Spinal cord (tissue), 10 donors: ENCODE data around the gene SLC25A47. TPM values are rescaled to one million over a fixed set of nuclear protein-coding genes. Genes with fewer than 3 reads are reported as not detected.
"Not testable (repeated sequence)": the region's sequence is repeated elsewhere in the genome, so short reads cannot be mapped to it uniquely, and the experiment has no call there.

Experiments
- DNase-seq, 6 donors: peaks; one replicate each; pipeline versions ENCODE4 v3.0.0 to v3.0.0-alpha.2; 2013 to 2015; ENCODE audit warnings: low spot score in 6 of 6, low read depth in 4 of 6
- H3K27ac ChIP-seq: one replicate; pipeline ENCODE4 v1.5.1; 2013; ENCODE audit warnings: low read depth, low read length, control low read depth
- H3K27me3 ChIP-seq: one replicate; pipeline ENCODE4 v1.6.1; 2013; ENCODE audit warnings: low read length; ENCODE audit not compliant: control insufficient read depth, insufficient read depth
- H3K36me3 ChIP-seq: one replicate; pipeline ENCODE4 v1.6.1; 2013; ENCODE audit warnings: low read length; ENCODE audit not compliant: control insufficient read depth, insufficient read depth
- H3K4me1 ChIP-seq: one replicate; pipeline ENCODE4 v1.6.1; 2013; ENCODE audit warnings: low read length; ENCODE audit not compliant: control insufficient read depth, insufficient read depth
- H3K4me3 ChIP-seq: one replicate; pipeline ENCODE4 v1.5.1; 2013; ENCODE audit warnings: low read depth, low read length, control low read depth
- H3K9me3 ChIP-seq: one replicate; pipeline ENCODE4 v1.6.1; 2013; ENCODE audit warnings: low read length; ENCODE audit not compliant: control insufficient read depth, insufficient read depth
- WGBS: methylation state at CpG from one replicate; pipeline ENCODE4 v1.1.5; 2013; ENCODE audit warnings: missing lambda C conversion rate; ENCODE audit not compliant: insufficient coverage; 5-methylcytosine and 5-hydroxymethylcytosine counted together
- polyA plus RNA-seq, 2 donors: library from polyadenylated mRNA; unstranded; fragments of 120-200 nt; gene quantifications; one replicate each; pipeline ENCODE4 v1.2.1, GENCODE V29; 2013; ENCODE audit not compliant: insufficient read length in 2 of 2
- total RNA-seq, 2 donors: library from RNA; depleted of rRNA in 1 of 2; stranded (reverse); fragments of 120-200 nt in 1 of 2; fragments of >200 nt in 1 of 2; gene quantifications; one replicate each; pipeline versions ENCODE4 v1.2.3 to v1.2.4, GENCODE V29; 2013 to 2014
- donor health status: healthy.

SLC25A47 gene
- total and polyA plus RNA-seq, 4 donors: not detected

DNA sequence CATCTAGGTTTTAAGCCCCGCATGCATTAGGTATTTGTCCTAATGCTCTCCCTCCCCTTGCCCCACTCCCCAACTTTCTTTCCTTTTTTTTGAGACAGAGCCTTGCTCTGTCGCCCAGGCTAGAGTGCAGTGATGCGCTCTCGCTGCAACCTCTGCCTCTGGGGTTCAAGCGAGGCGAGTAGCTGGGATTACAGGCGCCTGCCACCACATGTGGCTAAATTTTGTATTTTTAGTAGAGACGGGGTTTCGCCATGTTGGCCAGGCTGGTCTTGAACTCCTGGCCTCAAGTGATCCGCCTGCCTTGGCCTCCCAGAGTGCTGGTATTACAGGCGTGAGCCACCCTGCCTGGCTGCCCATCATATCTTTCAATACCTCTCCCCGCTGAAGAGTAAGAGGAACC is 19.7 kb downstream of the SLC25A47 start:
- DNase-seq, H3K4me1 ChIP-seq, H3K27me3 ChIP-seq, H3K4me3 ChIP-seq, H3K27ac ChIP-seq, H3K9me3 ChIP-seq: not testable (repeated sequence)
- WGBS: 96% methylated on average over 7 of the region's 12 CpGs
- H3K36me3 ChIP-seq: peaks cover 49% of the 10 kb centered on the region

DNA sequence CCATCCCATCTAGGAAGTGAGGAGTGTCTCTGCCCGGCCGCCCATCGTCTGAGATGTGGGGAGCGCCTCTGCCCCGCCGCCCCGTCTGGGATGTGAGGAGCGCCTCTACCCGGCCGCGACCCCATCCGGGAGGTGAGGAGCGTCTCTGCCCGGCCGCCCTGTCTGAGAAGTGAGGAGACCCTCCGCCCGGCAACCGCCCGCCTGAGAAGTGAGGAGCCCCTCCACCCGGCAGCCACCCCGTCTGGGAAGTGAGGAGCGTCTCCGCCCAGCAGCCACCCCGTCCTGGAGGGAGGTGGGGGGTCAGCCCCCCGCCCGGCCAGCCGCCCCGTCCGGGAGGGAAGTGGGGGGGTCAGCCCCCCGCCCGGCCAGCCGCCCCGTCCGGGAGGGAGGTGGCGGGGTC is 21.5 kb downstream of the SLC25A47 start:
- H3K4me3 ChIP-seq, H3K27ac ChIP-seq, DNase-seq, H3K9me3 ChIP-seq, H3K27me3 ChIP-seq: not testable (repeated sequence)
- WGBS: no CpG with 5 or more reads among the region's 35 CpGs
- Histone ChIP-seq H3K4me1 (peaks cover 10% of the 10 kb centered on the region), H3K36me3 (peaks cover 57% of the 10 kb centered on the region)

DNA sequence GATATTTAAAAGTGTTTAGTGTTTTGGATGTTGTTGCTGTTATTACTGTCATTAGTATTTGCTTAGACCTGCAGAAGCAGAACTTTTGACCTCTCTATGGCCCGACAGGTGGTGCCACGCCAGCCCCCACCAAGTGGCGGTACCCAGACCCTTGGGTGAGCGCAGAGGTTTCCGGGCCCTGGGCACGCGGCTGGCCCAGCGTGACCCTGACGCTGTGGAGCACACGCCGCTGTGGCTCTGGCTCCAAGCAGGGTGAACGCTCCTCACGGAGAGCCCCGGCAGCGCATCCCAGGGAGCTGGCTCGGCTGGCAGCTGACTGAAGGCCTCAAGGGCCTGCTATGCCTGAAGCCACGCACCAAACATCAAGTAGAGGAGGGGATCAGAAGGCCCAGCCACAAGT is 22.6 kb downstream of the SLC25A47 start:
- H3K4me1 ChIP-seq: peaks cover 10% of the 10 kb centered on the region
- no peak overlapping the region for H3K4me3 ChIP-seq
- peaks cover 54% of the 10 kb centered on the region for H3K36me3 ChIP-seq
- no peaks in the 10 kb centered on the region for H3K9me3 ChIP-seq
- WGBS: 95% methylated on average over 17 of the region's 17 CpGs
- H3K27ac ChIP-seq: no peak overlapping the region
- no peaks in the 10 kb centered on the region for H3K27me3 ChIP-seq
- no peak for DNase-seq

DNA sequence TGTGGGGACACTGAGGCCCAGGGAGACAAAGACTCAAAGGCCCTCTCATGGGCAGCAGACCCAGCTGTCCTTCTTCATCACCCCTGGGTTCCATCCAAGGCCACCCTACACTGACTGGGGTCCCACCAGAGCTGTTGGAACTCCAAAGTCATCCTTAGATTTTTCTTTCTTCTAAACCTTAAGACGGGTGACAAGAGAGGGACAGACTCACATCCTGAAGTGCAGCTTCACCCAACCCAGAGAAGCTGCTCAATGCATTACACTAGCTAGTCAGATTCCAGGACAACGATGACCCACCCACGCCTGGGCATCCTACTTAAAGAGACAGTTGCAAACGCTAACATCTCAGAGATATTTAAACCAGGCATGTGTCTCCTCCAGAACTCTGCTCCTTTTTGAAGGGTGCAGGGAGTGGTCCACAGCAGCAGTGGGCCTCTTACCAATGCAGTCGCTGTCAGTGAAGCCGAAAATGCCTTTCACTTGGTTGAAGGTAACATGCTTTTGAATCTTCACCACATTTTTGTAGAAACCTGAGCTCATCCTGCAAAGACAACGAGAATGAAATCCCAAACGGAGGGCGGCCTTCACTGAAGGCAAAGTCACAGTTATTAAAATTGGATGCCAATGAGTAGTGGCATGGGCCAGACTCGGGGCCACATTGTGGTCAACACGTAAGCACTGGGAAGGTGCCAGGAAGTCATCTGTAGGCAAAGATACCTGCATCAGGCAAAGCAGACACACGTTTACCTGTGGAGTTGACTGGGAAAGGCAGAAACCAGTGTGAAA is 23.4 kb downstream of the SLC25A47 start:
- 96% methylated on average over 10 of the region's 12 CpGs for WGBS
- H3K9me3 ChIP-seq: no peaks in the 10 kb centered on the region
- no peak for DNase-seq
- peaks cover 10% of the 10 kb centered on the region for H3K4me1 ChIP-seq
- H3K27me3 ChIP-seq: no peaks in the 10 kb centered on the region
- no peak overlapping the region for H3K27ac ChIP-seq
- no peak overlapping the region for H3K4me3 ChIP-seq
- H3K36me3 ChIP-seq: peaks cover 62% of the 10 kb centered on the region

DNA sequence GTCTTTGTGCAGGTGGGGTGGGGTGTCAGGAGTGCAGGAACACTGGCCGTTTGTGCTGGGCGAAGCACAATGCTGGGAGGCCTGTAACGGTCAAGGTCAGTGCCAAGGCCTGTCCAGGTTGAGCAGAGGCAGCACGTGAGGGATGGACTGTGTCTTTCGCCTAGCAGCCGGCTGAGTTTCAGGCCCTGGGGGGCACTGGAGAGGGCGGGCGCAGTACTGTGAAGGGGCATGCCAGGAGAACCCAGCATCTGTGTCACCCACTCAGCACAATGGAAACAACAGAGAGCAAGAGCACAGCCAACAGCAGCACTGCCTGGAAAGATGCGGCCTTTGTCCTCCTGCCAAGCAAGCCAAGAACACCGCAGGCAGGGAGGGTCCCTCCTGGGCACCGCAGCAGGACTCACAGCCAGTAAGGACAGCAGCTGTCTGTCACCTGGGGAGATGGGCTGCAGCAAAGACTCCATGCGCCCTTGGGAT is 25.2 kb downstream of the SLC25A47 start:
- Histone ChIP-seq H3K4me3 (no peak overlapping the region), H3K9me3 (no peaks in the 10 kb centered on the region), H3K27me3 (no peaks in the 10 kb centered on the region), H3K4me1 (peaks cover 8% of the 10 kb centered on the region), H3K27ac (no peak overlapping the region), H3K36me3 (peaks cover 71% of the 10 kb centered on the region)
- DNase-seq: peak in 1 of 6 donors; percentile 15
- 61% methylated on average over 12 of the region's 12 CpGs for WGBS

DNA sequence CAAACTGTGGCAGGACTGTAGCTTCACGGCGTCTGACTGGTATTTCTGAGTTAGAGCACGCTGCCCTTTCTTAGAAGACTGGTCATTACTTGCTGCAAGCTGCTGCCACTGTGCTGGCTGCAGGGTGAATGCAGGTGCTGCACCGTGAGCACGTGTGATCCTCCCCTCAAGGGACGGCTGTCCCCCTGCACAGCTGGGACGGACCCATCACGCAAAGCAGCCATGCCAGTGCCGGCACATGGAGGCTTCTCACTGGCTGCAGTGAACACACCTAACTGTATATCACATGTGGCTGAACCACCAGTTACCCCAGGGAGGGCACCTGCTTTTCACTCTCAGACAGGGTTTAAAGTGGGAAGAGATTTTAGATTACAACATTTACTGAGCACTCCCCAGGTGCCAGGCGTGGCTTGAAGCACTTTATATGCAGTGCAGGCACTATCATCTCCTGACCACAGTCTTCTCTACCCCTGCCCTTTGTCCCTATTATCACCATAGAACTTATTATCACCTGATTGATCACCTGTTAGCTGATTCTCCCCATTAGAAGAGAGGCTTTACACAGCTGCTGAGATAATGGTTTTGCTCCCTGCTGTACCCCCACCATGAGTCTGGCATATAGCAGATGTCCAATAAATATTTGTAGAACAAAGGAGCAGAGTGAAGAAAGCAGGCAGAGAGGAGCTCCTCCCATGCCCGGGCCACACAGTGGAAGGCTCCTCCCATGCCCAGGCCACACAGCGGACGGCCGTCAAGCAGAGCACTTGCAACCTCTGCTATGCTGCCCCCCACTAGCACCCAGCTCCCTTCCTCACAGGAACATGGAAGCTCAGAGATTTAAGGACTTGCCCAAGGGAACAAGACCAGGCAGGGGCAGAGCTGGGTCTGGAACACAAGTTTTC is 25.9 kb downstream of the SLC25A47 start:
- Histone ChIP-seq H3K27me3 (no peaks in the 10 kb centered on the region), H3K4me3 (no peak overlapping the region), H3K9me3 (no peaks in the 10 kb centered on the region), H3K27ac (no peak overlapping the region), H3K36me3 (peaks cover 74% of the 10 kb centered on the region), H3K4me1 (peaks cover 8% of the 10 kb centered on the region)
- DNase-seq: peak in 1 of 6 donors; percentile 3
- 67% methylated on average over 13 of the region's 14 CpGs for WGBS

DNA sequence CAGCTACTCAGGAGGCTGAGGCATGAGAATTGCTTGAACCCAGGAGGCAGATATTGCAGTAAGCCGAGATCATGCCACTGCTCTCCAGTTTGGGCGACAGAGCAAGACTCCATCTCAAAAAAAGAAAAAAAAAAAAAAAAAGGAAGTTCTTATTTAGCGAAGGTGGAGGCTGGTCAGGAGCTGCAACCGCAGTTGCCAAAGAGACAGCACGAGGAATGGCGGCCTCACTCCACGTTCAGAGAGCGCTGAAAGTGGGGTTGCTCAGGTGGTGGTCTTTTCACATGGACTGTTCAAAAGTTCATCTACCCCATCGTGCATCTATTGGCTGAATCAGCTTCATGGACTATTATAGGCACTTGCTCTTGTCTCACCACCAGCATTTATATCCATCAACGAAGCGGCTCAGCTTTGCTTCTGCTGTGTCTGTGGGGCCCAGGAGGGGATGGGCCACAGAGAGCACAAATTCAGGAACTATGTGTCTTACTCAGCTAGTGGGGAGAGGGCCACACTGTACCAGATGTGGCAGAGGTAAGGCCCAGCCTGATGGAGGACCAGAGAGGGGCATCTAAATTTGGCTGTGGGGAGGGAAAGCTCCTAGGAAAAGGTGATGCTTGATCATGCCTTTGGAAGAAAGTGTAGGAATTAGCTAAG is 27.3 kb downstream of the SLC25A47 start:
- Histone ChIP-seq H3K4me3 (no peak overlapping the region), H3K36me3 (peaks cover 78% of the 10 kb centered on the region), H3K9me3 (no peaks in the 10 kb centered on the region), H3K27ac (no peak overlapping the region), H3K27me3 (no peaks in the 10 kb centered on the region), H3K4me1 (peaks cover 8% of the 10 kb centered on the region)
- 100% methylated on average over 2 of the region's 11 CpGs for WGBS
- DNase-seq: no peak

DNA sequence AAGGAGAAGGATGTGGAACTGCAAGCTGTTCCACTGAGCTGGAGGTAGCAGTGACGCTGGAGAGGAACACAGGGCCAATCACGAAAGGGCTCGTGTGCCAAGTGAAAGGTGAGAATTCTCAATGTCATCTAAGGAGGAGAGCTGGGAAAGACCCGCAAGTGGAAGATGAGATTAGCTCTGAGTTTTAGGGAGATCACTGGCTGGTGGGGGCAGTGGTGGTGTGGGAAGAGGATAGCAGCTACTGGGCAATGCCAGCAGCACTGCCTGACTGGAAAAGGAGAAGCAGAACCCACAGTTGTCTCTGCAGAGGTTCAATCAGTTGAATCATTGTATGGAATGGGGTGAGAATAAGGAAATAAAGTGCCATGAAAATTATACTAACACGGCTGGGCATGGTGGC is 27.8 kb downstream of the SLC25A47 start:
- H3K27ac ChIP-seq: no peak overlapping the region
- H3K36me3 ChIP-seq: peaks cover 73% of the 10 kb centered on the region

DNA sequence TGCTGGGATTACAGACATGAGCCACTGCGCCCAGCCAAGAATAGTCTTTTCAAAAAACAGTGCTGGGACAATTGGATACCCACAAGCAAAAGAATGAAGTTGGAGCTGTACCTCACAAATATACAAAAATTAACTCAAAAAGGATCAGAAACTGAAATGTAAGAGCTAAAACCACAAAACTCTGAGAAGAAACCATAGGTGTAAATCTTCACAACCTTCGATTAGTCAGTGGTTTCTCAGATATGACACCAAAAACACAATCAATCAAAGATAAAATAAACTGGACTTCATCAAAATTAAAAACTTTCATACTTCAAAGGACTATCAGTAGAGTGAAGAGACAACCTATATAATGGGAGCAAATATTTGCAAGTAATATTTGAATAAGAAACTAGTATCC is 35.3 kb downstream of the SLC25A47 start:
- no peaks in the 10 kb centered on the region for H3K27me3 ChIP-seq
- no peak overlapping the region for H3K4me3 ChIP-seq
- H3K36me3 ChIP-seq: peaks cover 25% of the 10 kb centered on the region
- DNase-seq: no peak
- H3K9me3 ChIP-seq: no peaks in the 10 kb centered on the region
- WGBS: 100% methylated on average over 1 of the region's 2 CpGs
- no peaks in the 10 kb centered on the region for H3K4me1 ChIP-seq
- no peak overlapping the region for H3K27ac ChIP-seq

More for the DNA sequence above, 27.8 kb downstream of the SLC25A47 start:
- no peak for DNase-seq
- H3K4me3 ChIP-seq: no peak overlapping the region
- peaks cover 8% of the 10 kb centered on the region for H3K4me1 ChIP-seq
- WGBS: 97% methylated on average over 5 of the region's 5 CpGs
- H3K9me3 ChIP-seq: no peaks in the 10 kb centered on the region
- no peaks in the 10 kb centered on the region for H3K27me3 ChIP-seq
